SK-N-SH treated with all-trans-retinoic acid at 6 μM for 48 hours (cell line): Measurements from ENCODE around the gene THSD7A.

ENCODE experiments used
- ATAC-seq: fragments of 200-7000 bp; cut with Tn5 transposase; 3 replicates; pipeline ENCODE4 v1.9.1; 2020; ENCODE audit warnings: mild to moderate bottlenecking, moderate library complexity
- ARNTL ChIP-seq: fragments of 450-650 bp; formaldehyde crosslinking; IDR thresholded peaks from 2 replicates; pipeline ENCODE4 v1.5.0; 2020; ENCODE audit warnings: low read depth, mild to moderate bottlenecking, moderate library complexity, borderline replicate concordance
- BACH2 ChIP-seq: fragments of 250-450 bp; sonication (Bioruptor Pico); IDR thresholded peaks from 2 replicates; pipeline ENCODE4 v1.9.0; 2021; ENCODE audit warnings: mild to moderate bottlenecking, borderline replicate concordance
- CSDC2 ChIP-seq: fragments of 250-450 bp; sonication (Bioruptor Pico); IDR thresholded peaks from 2 replicates; pipeline ENCODE4 v1.5.0; 2020; ENCODE audit warnings: mild to moderate bottlenecking, moderate library complexity
- CSRNP3 ChIP-seq: fragments of 250-450 bp; sonication (Bioruptor Pico); IDR thresholded peaks from 2 replicates; pipeline ENCODE4 v1.5.1; 2021; ENCODE audit warnings: mild to moderate bottlenecking, moderate library complexity
- ESRRG ChIP-seq: fragments of 250-450 bp; sonication (Bioruptor Pico); IDR thresholded peaks from 2 replicates; pipeline ENCODE4 v1.6.1; 2021; ENCODE audit warnings: mild to moderate bottlenecking
- GLIS3 ChIP-seq: fragments of 250-450 bp; sonication (Bioruptor Pico); IDR thresholded peaks from 2 replicates; pipeline ENCODE4 v1.5.0; 2020; ENCODE audit warnings: mild to moderate bottlenecking, moderate library complexity
- ISL1 ChIP-seq: fragments of 250-450 bp; sonication (Bioruptor Pico); IDR thresholded peaks from 2 replicates; pipeline ENCODE4 v2.1.2; 2022; ENCODE audit warnings: mild to moderate bottlenecking, moderate library complexity
- OSR1 ChIP-seq: fragments of 250-450 bp; sonication (Bioruptor Pico); IDR thresholded peaks from 2 replicates; pipeline ENCODE4 v1.8.0; 2022; ENCODE audit warnings: moderate library complexity, mild to moderate bottlenecking, inconsistent platforms
- POU6F1 ChIP-seq: fragments of 250-450 bp; sonication (Bioruptor Pico); IDR thresholded peaks from 2 replicates; pipeline ENCODE4 v1.8.0; 2021; ENCODE audit warnings: low read depth, mild to moderate bottlenecking, moderate library complexity, borderline replicate concordance
- PPARA ChIP-seq: fragments of 250-450 bp; sonication (Bioruptor Pico); IDR thresholded peaks from 2 replicates; pipeline ENCODE4 v1.5.0; 2020; ENCODE audit warnings: mild to moderate bottlenecking, borderline replicate concordance
- RARB ChIP-seq: fragments of 250-450 bp; sonication (Bioruptor Pico); IDR thresholded peaks from 2 replicates; pipeline ENCODE4 v1.8.0; 2021; ENCODE audit warnings: mild to moderate bottlenecking, moderate library complexity
- SNAI2 ChIP-seq: fragments of 250-450 bp; sonication (Bioruptor Pico); IDR thresholded peaks from 2 replicates; pipeline ENCODE4 v1.5.0; 2020; ENCODE audit warnings: mild to moderate bottlenecking, moderate library complexity
- TCF4 ChIP-seq: fragments of 250-450 bp; sonication (Bioruptor Pico); IDR thresholded peaks from 2 replicates; pipeline ENCODE4 v1.8.0; 2021; ENCODE audit warnings: mild to moderate bottlenecking, moderate library complexity, borderline replicate concordance
- TOX ChIP-seq: fragments of 250-450 bp; sonication (Bioruptor Pico); IDR thresholded peaks from 2 replicates; pipeline ENCODE4 v1.8.0; 2021; ENCODE audit warnings: mild to moderate bottlenecking, moderate library complexity, borderline replicate concordance
- ZC3H10 ChIP-seq: fragments of 250-450 bp; sonication (Bioruptor Pico); IDR thresholded peaks from 2 replicates; pipeline ENCODE4 v1.5.1; 2021; ENCODE audit warnings: mild to moderate bottlenecking, moderate library complexity
- ZFP3 ChIP-seq: fragments of 250-450 bp; sonication (Bioruptor Pico); IDR thresholded peaks from 2 replicates; pipeline ENCODE4 v1.5.0; 2020; ENCODE audit warnings: mild to moderate bottlenecking, moderate library complexity
- ZFP30 ChIP-seq: fragments of 450-650 bp; formaldehyde crosslinking; IDR thresholded peaks from 2 replicates; pipeline ENCODE4 v1.5.0; 2022; ENCODE audit warnings: mild to moderate bottlenecking, moderate library complexity
- ZNF565 ChIP-seq: fragments of 450-650 bp; formaldehyde crosslinking; conservative IDR thresholded peaks from 2 replicates; pipeline ENCODE4 v1.5.0; 2020; ENCODE audit warnings: low read depth, mild to moderate bottlenecking, moderate library complexity
- ZNF70 ChIP-seq: fragments of 450-650 bp; formaldehyde crosslinking; IDR thresholded peaks from 2 replicates; pipeline ENCODE4 v1.5.0; 2020; ENCODE audit warnings: mild to moderate bottlenecking, moderate library complexity
- ZNF8 ChIP-seq: fragments of 450-650 bp; formaldehyde crosslinking; IDR thresholded peaks from 2 replicates; pipeline ENCODE4 v1.5.0; 2020; ENCODE audit warnings: mild to moderate bottlenecking, moderate library complexity
- TF ChIP-seq, protein P1 (sequence below): fragments of 250-450 bp; sonication (Bioruptor Pico); IDR thresholded peaks from 2 replicates; pipeline ENCODE4 v1.5.0; 2020; ENCODE audit warnings: mild to moderate bottlenecking, moderate library complexity
- TF ChIP-seq, protein P2 (sequence below): fragments of 250-450 bp; sonication (Bioruptor Pico); IDR thresholded peaks from 2 replicates; pipeline ENCODE4 v1.8.0; 2020; ENCODE audit warnings: mild to moderate bottlenecking, moderate library complexity, borderline replicate concordance
- TF ChIP-seq, protein P3 (sequence below): fragments of 250-450 bp; sonication (Bioruptor Pico); IDR thresholded peaks from 2 replicates; pipeline ENCODE4 v1.5.1; 2020; ENCODE audit warnings: low read depth, mild to moderate bottlenecking, moderate library complexity

THSD7A gene

DNA sequence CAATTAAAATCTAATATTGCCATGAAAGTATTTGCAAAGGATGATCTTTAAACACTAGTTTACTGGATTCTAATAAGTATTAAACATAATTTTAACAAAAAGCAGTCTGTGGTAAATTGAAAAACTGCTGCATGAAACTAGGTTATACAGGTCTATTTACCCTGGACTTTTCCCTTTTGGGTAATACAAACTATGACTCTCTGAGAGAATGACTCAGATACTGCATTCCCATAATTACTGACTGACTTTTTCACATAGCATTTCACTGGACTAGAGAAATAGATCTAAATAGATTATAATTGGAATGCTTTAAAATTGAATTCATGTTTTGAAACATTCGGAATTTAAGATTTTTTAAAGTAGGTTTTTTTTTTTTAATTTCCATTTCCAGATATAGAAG is 395.7 kb downstream of the THSD7A start (continued):
- TF ChIP-seq POU6F1 (CRISPR knock-in tag) = no peak
- no peak for TF ChIP-seq RARB (CRISPR knock-in tag)

DNA sequence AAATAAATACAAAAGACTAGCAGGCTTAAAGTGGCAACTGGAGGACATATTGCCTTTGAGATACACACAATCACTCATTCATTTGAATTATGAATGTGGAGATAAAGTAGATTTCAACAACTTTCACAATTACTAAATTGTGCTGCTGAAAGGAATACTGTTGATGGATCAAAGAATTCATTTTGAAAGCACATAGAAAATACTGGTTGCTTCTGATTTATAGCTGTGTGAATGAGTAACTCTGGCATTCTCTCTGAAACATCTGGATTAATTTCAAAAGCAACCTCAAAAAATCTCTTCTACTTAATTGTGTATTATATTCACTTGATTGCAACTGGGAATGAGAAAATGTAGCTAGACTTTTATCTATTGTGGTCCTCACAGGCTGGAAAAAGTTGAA is 397.6 kb downstream of the THSD7A start:
- no peak for ATAC-seq
- TF ChIP-seq RARB (CRISPR knock-in tag) = no peak
- TF ChIP-seq ZC3H10 (CRISPR knock-in tag) = no peak
- TF ChIP-seq, protein P1, sequence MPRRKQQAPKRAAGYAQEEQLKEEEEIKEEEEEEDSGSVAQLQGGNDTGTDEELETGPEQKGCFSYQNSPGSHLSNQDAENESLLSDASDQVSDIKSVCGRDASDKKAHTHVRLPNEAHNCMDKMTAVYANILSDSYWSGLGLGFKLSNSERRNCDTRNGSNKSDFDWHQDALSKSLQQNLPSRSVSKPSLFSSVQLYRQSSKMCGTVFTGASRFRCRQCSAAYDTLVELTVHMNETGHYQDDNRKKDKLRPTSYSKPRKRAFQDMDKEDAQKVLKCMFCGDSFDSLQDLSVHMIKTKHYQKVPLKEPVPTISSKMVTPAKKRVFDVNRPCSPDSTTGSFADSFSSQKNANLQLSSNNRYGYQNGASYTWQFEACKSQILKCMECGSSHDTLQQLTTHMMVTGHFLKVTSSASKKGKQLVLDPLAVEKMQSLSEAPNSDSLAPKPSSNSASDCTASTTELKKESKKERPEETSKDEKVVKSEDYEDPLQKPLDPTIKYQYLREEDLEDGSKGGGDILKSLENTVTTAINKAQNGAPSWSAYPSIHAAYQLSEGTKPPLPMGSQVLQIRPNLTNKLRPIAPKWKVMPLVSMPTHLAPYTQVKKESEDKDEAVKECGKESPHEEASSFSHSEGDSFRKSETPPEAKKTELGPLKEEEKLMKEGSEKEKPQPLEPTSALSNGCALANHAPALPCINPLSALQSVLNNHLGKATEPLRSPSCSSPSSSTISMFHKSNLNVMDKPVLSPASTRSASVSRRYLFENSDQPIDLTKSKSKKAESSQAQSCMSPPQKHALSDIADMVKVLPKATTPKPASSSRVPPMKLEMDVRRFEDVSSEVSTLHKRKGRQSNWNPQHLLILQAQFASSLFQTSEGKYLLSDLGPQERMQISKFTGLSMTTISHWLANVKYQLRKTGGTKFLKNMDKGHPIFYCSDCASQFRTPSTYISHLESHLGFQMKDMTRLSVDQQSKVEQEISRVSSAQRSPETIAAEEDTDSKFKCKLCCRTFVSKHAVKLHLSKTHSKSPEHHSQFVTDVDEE (CRISPR knock-in tag) = no peak
- no peak for TF ChIP-seq CSDC2
- TF ChIP-seq BACH2 = no peak
- TF ChIP-seq TOX (CRISPR knock-in tag) = no peak
- no peak for TF ChIP-seq ZNF70
- no peak for TF ChIP-seq SNAI2 (CRISPR knock-in tag)
- no peak for TF ChIP-seq TCF4 (CRISPR knock-in tag)
- no peak for TF ChIP-seq GLIS3 (CRISPR knock-in tag)
- TF ChIP-seq POU6F1 (CRISPR knock-in tag) = no peak
- TF ChIP-seq, protein P2, sequence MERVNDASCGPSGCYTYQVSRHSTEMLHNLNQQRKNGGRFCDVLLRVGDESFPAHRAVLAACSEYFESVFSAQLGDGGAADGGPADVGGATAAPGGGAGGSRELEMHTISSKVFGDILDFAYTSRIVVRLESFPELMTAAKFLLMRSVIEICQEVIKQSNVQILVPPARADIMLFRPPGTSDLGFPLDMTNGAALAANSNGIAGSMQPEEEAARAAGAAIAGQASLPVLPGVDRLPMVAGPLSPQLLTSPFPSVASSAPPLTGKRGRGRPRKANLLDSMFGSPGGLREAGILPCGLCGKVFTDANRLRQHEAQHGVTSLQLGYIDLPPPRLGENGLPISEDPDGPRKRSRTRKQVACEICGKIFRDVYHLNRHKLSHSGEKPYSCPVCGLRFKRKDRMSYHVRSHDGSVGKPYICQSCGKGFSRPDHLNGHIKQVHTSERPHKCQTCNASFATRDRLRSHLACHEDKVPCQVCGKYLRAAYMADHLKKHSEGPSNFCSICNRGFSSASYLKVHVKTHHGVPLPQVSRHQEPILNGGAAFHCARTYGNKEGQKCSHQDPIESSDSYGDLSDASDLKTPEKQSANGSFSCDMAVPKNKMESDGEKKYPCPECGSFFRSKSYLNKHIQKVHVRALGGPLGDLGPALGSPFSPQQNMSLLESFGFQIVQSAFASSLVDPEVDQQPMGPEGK (CRISPR knock-in tag) = no peak
- no peak for TF ChIP-seq PPARA (CRISPR knock-in tag)
- TF ChIP-seq ZNF8 (CRISPR knock-in tag) = no peak

GRCh38 chr7:11430841-11431240 is 401.2 kb downstream of the THSD7A start:
- no peak for ATAC-seq
- TF ChIP-seq ZFP3 (no peak), POU6F1 (CRISPR knock-in tag) (no peak), ZNF70 (no peak), ZNF565 (CRISPR knock-in tag) (no peak), ZC3H10 (CRISPR knock-in tag) (no peak), ZNF8 (CRISPR knock-in tag) (no peak), TCF4 (CRISPR knock-in tag) (no peak), TOX (CRISPR knock-in tag) (no peak), OSR1 (CRISPR knock-in tag) (no peak), SNAI2 (CRISPR knock-in tag) (no peak), ARNTL (CRISPR knock-in tag) (no peak), ZFP30 (CRISPR knock-in tag) (no peak), CSRNP3 (no peak), RARB (CRISPR knock-in tag) (no peak), GLIS3 (CRISPR knock-in tag) (no peak), ISL1 (CRISPR knock-in tag) (no peak), PPARA (CRISPR knock-in tag) (no peak), ESRRG (no peak), BACH2 (no peak)
- TF ChIP-seq, protein P3, sequence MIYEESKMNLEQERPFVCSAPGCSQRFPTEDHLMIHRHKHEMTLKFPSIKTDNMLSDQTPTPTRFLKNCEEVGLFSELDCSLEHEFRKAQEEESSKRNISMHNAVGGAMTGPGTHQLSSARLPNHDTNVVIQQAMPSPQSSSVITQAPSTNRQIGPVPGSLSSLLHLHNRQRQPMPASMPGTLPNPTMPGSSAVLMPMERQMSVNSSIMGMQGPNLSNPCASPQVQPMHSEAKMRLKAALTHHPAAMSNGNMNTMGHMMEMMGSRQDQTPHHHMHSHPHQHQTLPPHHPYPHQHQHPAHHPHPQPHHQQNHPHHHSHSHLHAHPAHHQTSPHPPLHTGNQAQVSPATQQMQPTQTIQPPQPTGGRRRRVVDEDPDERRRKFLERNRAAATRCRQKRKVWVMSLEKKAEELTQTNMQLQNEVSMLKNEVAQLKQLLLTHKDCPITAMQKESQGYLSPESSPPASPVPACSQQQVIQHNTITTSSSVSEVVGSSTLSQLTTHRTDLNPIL (CRISPR knock-in tag) = no peak
